Mucosa of gallbladder (tissue), 1 donor: ENCODE measurements around the gene OPRD1. TPM values are rescaled to one million over a fixed set of nuclear protein-coding genes. Genes with fewer than 3 reads are reported as not detected.
"Not testable (repeated sequence)": the region's sequence is repeated elsewhere in the genome, so short reads cannot be mapped to it uniquely, and the experiment has no call there.

ENCODE experiments used
- DNase-seq: peaks from one replicate; pipeline ENCODE4 v3.0.0-alpha.2; 2020; ENCODE audit warnings: low spot score
- total RNA-seq: library from RNA; stranded (reverse); gene quantifications from one replicate; pipeline ENCODE4 v1.2.1, GENCODE V29; 2021
- donor health status: DM: no; HTN: no; CAD: no.

Gene OPRD1
- total RNA-seq, 1 donor from 2014 or later = not detected

DNA sequence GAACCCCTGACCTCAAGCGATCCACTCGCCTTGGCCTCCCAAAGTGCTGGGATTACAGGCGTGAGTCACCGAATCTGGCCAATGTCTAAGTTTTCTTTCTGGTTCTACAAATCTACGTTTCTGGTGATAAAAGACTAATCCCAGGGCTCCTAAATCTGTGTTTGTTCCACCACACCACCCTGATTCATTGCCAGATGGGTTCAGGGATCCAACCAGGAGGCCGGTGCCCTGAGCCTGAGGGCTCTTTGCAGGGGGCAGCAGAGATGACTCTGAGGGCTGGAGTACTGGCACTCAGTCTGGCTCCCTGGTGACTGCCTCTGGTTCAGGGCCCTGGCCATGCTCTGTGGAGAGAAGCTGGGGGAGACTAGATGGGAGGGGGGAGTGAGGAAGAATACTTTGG lies 10.5 kb upstream of the OPRD1 start:
- no peak for DNase-seq

DNA sequence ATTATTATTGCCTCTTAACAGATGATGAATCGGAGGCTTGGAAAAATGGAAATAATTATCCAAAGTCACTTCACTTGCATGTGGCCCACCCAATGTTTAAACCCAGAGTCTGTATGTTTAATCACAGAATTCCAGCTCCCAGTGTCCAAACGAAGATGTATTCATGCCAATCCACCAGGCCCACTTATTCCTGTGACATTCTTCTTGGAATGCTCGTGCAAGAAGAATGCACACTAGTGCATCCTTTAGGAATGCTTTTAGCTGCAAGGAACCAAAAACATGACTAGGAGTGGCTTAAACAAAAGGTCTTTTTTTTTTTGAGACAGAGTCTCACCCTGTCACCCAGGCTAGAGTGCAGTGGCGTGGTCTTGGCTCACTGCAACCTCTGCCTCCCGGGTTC lies 8.9 kb upstream of the OPRD1 start:
- no peak for DNase-seq

DNA sequence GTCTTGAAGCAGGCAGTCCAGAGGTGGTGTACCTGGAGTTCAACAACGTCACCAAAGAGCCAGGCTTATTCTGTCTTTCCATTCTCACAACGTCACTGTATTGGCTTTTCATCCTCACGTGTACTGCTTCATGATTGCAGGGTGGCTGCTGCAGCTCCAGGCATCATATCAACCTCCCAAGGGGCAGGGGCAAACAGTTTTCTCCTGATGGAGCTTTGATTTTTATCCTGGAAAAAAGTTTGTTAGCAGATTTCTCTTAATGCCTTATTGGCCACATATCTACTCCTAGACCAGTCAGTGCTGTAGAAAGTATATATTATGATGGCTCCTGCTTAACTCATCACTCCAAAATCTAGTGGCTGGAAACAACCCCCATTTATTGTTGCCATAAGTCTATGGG lies 8.3 kb upstream of the OPRD1 start:
- no peak for DNase-seq

DNA sequence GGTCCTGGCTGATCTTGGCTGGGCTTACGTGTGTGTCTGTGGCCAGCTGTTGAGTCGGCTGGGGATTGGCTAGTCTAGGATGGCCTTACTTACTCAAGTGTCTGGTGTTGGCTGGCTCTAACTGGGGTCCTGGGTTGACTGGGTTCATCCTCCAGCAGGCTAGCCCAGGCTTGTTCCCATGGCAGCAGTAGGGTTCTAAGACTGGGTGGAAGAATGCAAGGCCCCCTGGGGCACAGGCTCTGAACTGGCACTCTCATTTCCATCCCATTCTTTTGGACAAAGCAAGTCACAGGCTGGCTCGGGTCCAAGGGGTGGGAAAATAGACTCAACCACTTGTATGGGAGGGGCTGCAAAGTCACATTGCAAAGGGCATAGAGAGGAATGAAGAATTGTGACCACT lies 7.9 kb upstream of the OPRD1 start:
- no peak for DNase-seq

DNA sequence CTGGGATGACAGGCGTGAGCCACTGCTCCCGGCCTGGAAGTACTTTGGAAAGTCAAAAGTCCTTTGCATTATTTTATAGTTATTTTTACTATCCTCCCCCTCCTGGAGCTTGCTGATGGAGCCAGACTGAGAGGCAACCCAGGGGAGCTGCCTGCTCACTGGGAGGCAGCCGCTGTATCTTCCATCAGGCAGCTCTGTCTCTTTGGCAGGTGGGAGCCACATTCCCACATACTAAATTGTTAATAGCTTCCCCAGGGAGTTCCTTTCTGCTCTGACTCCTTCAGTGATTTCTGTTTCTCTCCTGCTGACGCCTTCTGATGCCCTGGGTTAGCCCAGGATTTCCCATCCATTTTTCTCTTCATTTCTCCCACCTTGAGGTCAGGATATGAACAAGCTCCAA lies 4.9 kb upstream of the OPRD1 start:
- DNase-seq = no peak

DNA sequence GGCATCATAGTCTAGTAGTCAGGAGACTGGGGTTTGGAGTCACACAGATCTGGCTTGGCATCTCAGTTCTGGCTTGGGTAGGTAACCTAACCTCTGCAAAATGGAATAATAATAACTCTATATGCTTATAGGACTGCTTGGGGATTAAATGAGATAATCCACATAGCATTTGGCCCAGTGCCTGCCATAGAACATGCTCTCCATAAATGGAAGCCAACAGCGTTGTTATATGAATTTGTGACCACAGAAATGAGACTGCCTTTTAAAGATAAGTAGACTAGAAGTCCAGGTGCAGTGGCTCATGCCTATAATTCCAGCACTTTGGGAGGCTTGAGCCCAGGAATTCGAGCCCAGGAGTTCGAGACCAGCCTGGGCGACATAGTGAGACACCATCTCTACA lies 4.0 kb upstream of the OPRD1 start:
- no peak for DNase-seq

DNA sequence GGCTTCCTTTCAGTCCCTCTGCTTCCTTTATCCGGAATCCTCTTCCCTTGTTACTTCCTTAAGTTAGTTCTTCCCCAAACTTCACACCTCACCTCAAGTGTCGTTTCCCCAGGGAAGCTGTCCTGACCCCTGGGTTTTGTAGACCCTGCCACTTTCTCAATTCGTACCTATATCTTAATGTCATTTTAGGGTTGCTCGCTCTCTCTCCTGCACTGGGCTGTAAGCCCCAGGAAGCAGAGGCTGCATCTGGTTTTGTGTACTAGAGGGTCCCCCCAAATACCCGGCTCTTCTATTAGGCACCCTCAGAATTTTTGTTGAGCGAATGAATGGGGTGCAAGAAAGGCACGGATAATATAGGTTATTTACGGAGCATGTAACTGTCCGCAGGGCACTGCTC lies 603 bp upstream of the OPRD1 start:
- no peak for DNase-seq

DNA sequence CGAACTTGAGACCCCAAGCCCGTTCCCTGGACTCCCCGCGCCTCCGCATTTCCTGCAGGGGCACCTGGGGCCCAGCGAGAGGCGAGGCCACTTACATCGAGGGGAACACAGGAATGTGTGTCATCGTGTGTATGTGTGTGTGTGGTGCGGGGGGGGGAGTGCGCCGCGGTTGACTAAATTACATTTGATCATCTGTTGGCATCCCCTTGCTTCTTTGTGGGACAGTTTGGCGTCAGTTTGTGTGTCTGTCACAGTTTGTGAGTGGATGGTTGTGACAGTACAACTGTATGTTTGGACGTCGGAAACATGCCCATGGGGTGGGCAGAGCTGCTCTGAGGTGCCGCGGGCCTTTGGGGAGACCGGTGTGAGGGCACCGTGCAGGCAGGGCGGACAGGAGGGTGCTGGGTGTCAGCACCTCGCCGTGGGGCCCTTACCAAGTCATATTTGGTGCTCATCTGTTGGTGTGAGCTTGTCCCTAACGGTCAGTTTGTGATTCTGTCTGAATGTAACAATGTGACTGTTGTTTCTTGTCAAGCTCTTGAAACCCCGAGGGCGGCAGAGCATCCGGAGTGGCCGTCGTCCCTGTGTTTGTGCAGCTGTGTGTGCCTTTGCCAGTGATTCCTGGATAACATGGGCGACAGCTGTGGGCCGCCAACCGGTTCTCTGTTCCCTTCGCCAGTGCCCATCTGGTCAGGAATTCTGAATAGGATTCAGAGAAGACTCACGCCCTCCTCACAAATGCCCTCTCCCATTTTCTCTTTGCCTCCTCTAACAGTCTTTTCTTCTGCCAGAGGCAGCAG lies 899 bp downstream of the OPRD1 start:
- DNase-seq = no peak

DNA sequence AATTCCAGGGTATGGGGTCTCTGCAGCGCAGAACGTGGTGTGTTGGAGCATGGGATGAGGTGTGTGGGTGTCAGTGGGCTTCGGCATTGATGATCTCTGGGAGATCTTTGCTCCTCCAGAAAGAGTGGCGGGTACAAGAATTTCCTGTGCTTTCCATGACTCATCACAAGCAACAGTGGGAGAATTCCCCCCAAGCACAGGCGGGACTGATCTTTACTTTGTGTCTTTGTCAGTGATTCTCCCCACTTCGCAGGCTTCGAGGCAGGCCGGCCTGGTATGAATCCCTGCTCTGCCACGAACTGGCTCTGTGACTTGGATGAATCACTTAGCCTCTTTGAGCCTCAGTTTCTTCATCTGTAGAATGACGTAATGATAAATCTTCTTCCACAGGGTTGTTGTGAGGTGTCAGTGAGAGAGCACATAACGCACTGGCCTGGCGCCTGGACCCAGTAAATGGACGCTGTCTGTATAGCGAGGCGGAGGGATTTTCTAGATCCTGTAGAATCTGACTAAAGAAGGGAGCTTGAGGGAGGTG lies 2.0 kb downstream of the OPRD1 start:
- no peak for DNase-seq

DNA sequence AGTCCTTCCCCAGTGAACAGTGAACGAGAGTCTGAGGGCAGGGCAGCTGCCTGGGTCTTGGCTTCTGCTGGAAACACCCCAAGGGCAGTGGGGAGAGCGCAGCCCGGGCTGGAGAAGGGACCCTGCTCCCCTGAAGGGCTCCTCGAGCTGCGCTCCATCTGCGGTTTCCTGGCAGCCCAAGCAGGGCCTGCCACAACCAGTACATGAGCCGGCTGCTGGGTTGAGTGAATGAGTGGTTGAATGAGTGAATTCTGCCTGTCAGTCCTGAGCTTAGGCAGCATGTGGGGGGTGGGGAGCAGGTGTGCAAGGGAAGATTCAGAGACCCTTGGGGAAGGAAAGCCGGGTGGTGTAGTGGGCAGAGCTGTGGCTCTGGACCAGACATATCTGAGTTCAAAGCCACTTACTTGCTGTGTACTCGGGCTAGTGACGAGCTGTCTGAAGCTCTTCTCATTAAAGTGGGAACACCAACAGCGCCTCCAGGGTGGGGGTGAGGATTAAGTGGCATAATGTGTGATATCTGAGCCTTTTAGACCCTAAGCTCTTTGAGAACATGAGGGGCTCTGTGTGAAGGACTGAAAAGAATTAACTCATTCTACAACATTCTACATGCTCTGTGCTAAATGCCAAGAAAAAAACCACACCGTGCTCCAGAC lies 3.7 kb downstream of the OPRD1 start:
- DNase-seq = no peak

DNA sequence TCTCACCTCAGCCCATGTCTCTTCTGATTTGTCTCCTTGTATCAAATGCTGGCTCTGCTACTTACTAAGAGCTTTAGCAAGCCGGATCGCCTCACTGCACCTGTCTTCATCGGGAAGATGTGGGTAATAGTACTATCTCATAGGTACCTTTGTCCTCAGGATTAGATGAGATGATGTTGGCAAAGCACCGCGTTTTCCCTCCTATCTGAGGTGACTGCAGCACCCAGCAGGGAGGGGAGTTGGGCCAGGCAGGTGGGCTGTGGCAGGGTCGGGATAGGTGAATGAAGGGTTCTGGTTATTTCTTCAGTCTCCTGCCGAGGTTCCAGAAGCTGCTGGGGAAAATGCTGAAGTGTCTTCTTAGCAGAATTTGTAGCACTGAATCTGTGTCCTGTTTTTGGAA lies 5.2 kb downstream of the OPRD1 start:
- DNase-seq = no peak

DNA sequence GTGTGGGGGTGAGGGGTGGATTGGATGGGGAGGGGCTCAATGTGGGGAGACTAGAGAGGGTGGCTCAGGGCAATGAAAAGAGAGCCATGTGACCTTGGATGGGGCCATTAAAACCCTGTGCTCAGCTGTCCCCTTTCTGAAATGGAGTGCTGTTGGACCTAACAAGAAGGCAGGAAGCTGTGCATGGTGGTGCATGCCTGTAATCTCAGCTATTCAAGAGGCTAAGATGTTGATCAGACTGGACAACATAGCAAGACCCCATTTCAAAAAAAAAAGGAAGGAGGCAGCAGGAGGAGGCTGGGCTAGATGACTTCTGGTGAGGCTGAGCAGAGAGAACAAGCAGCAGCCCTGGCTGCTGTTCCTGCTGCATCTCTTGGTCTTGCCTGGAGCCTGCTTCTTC lies 7.0 kb downstream of the OPRD1 start:
- DNase-seq = no peak

DNA sequence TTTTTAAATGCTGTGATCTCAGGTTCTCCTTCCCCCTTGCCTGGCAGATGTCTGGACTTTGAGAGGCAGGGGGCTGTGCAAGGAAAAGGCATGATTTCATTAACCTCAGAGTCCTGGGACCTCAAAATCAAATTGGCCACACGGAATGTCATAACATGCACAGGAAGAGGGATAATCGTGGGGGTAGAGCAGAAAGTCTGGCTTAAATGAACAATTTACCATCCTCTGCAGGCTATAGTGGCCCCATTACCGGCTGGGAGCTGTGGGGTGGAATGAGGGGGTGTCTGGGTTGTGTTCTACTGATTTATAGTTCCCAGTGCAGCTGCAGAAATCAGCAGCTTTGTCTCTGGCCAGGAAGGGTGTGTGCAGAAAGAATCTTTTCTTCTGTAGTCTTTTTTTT lies 10.8 kb downstream of the OPRD1 start:
- no peak for DNase-seq

DNA sequence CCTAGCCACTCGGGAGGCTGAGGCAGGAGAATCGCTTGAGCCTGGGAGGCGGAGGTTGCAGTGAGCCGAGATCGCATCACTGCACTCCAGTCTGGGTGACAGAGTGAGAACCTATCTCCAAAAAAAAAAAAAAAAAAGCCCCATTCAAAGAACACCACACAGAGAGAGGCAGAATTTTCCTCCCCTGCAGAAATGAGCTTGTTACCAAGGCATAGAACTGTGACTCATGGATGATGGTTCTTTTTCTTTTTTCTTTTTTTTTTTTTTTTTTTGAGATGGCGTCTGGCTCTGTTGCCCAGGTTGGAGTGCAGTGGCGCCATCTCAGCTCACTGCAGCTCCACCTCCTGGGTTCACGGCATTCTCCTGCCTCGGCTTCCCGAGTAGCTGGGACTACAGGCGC lies 12.1 kb downstream of the OPRD1 start:
- not testable (repeated sequence) for DNase-seq

DNA sequence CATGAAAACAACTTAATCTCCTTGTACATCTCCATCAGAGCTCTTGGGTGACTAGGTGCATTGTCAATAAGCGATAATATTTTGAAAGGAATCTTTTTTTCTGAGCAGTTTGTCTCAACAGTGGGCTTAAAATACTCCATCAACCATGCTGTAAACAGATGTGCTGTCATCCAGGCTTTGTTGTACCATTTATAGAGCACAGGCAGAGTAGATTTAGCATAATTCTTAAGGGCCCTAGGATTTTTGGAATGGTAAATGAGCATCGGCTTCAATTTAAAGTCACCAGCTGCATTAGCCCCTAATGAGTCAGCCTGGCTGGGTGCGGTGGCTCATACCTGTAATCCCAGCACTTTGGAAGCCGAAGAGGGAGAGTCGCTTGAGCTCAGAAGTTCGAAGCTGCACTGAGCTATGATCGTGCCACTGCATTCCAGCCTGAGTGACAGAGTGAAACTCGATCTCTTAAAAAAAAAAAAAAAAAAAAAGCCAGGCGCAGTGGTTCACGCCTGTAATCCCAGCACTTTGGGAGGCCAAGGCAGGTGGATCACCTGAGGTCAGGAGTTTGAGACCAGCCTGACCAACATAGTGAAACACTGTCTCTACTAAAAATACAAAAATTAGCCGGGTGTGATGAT lies 16.4 kb downstream of the OPRD1 start:
- not testable (repeated sequence) for DNase-seq

DNA sequence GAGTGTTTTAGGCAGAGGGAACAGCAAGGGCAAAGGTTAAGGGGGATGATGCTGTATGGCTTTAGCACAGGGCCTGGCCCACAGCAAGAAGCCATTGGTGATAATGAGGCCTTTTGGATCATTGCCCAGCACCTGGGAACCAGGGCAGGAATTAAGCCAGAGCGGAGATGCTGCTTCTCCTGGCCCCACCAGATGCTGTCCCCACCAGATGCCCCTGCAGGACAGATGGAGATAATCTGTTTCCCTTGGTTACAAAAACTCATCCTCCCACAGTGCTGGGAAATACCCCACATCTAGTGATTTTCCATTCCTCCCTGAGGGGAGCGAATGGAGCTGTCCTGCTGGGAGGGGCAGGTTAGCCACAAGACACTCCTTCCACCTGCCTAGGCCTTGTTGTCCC lies 18.8 kb downstream of the OPRD1 start:
- DNase-seq = no peak

DNA sequence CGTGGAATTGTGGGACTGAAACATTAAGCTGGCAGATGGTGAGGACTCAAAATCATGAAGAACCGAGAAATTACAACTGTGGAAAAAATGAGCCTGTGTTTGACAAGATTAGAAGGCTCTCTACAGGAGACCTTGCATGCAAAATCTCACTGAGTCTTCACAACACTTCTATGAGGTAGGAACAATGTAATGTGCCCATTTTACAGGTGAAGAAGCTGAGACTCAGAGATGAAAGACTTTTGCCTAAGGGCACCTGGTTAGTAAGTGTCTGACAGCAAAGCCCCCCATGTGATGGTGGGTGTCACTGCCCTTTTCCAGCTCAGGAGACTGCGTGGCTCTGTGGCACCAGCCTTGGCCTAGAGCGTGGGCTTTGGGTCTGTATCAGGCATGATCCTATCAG lies 21.0 kb downstream of the OPRD1 start:
- DNase-seq = no peak

DNA sequence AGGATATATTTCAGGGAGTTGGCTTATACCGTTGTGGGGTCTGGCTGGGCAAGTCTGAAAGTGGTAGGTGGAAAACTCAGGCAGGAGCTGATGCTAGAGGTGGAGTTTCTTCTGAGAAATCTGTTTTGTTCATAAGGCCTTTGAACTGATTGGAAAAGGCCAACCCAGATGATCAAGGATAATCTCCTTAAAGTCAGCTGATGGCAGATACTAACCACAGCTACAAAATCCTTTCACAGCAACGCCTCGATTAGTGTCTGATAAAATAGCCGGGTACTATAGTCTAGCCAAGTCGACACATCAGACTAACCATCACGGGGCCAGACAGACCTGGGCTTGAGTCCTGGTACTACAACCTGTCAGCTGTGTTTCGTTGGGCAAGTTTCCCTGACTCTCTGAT lies 21.4 kb downstream of the OPRD1 start:
- no peak for DNase-seq

DNA sequence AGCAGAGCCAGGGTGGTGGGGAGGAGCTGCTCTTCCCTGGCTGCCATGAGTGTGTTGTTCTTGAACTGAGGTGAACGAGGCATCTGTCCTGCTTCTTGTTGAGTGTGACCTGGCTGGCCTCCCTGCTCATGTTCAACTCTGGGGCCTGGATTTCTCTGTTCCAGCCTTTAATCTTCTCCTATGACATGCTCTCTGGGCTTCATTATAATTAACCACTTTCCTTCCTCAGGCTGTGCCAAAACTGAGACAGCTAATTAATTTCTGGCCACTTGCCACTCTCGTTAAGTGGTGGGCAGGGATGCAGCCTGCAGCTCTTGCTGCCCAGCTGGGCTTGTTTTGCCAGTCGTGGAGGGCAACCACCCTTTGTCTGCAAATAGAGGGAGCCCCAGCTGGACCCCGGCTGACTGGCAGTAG lies 23.3 kb downstream of the OPRD1 start:
- DNase-seq = no peak

DNA sequence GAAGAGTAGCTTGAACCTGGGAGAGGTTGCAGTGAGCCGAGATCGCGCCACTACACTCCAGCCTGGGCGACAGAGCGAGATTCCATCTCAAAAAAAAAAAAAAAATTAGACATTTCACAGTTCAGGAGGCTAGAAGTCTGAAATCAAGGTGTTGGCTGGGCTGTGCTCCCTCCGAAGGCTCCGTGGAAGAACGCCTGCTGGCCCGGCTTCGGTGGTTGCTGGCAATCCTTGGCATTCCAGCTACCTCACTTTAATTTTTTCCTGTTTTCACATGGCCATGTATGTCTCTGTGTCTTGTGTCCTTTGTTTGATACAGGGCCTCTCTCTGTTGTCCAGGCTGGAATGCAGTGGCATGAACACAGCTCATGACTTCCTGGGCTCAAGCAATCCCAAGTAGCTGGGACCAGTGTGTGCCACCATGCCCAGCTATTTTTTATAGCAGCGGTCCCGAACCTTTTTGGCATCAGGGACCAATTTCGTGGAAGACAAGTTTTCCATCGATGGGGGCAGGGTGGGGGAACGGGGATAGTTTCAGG lies 24.5 kb downstream of the OPRD1 start:
- no peak for DNase-seq

DNA sequence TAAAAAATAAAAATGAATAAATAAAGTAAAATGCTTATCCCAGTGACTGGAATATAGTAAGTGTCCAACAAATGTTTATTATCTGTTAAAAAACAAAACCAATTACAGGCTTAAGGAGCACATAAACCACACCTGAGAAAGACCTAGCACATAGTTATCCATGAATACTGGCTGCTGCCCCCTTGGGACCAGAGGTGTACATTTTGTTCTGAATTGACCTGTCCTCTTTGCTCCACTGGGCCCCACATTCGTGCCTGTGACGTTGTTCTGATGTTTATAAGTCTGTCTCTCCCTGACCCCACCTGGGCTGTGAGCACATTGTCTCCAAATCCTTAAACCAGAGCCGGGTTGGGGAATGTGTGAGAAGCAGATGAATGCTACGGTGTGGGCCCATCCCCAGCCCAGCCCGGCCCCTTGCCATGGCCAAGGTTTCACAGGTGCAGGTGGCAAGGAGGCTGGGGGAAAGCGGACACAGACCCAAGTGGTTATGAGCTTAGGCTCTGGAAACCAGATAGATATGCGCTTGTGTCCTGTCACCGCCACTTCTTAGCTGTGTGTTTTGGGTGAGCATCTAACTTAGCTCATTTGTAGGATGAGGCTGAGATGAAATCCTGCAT lies 29.1 kb downstream of the OPRD1 start:
- DNase-seq = no peak
